Measurements from ENCODE around the gene AP2S1. TPM values are rescaled to one million over a fixed set of nuclear protein-coding genes. Genes with fewer than 3 reads are reported as not detected.

Gene AP2S1
- total RNA-seq, 6 experiments from 2014 or later: 67.2 to 82.6 (median 73.6) TPM

GRCh38 chr19:46791944-46792343 is 58.7 kb downstream of the AP2S1 start:
- ATAC-seq (no peak), DNase-seq (no peak)
- Histone ChIP-seq H3K27ac (no peak overlapping the region), H3K9me3 (no peaks in the 10 kb centered on the region), H3K4me1 (peaks cover 0 to 11% (median 0%) of the 10 kb centered on the region in 4 donors), H3K27me3 (no peaks in the 10 kb centered on the region), H3K4me3 (no peak overlapping the region), H3K36me3 (no peaks in the 10 kb centered on the region)
- 54% methylated on average over 5 of the region's 5 CpGs for WGBS (ENCODE audit: insufficient coverage, low coverage, low lambda C conversion rate, missing lambda C conversion rate)
- intact Hi-C loops (cut with DNase I): no loop called here
- no peak for TF ChIP-seq CTCF (IDR thresholded peaks at IDR 0.05)
- TF ChIP-seq POLR2A (IDR thresholded peaks at IDR 0.05): no peak

GRCh38 chr19:46789371-46789770 is 61.3 kb downstream of the AP2S1 start:
- Histone ChIP-seq H3K27me3 (no peaks in the 10 kb centered on the region), H3K9me3 (no peaks in the 10 kb centered on the region), H3K36me3 (no peaks in the 10 kb centered on the region), H3K4me1 (peaks cover 0 to 14% (median 0%) of the 10 kb centered on the region in 4 donors), H3K27ac (no peak overlapping the region), H3K4me3 (no peak overlapping the region)
- no peak for ATAC-seq
- DNase-seq: no peak
- 77% methylated on average over 7 of the region's 8 CpGs for WGBS (ENCODE audit: insufficient coverage, low coverage, low lambda C conversion rate, missing lambda C conversion rate)
- intact Hi-C loops (cut with DNase I): no loop called here
- TF ChIP-seq CTCF (IDR thresholded peaks at IDR 0.05): no peak
- no peak for TF ChIP-seq POLR2A (IDR thresholded peaks at IDR 0.05)

GRCh38 chr19:46788968-46789338 is 61.7 kb downstream of the AP2S1 start:
- DNase-seq (no peak), ATAC-seq (no peak)
- no peaks in the 10 kb centered on the region for H3K36me3 ChIP-seq
- no peaks in the 10 kb centered on the region for H3K9me3 ChIP-seq
- WGBS (ENCODE audit: insufficient coverage, low coverage, low lambda C conversion rate, missing lambda C conversion rate): 71% methylated on average over 8 of the region's 9 CpGs
- H3K27me3 ChIP-seq: no peaks in the 10 kb centered on the region
- intact Hi-C loops (cut with DNase I): no loop called here
- TF ChIP-seq CTCF (IDR thresholded peaks at IDR 0.05) (no peak), POLR2A (IDR thresholded peaks at IDR 0.05) (no peak)
- H3K27ac ChIP-seq: no peak overlapping the region
- H3K4me1 ChIP-seq: peaks cover 0 to 14% (median 0%) of the 10 kb centered on the region in 4 donors
- no peak overlapping the region for H3K4me3 ChIP-seq

- TF ChIP-seq POLR2A (IDR thresholded peaks at IDR 0.05) (peak; percentile 97), CTCF (IDR thresholded peaks at IDR 0.05) (no peak)
- no peaks in the 10 kb centered on the region for H3K36me3 ChIP-seq
- peak within 1 kb of the TSS; percentile 53 to 54 (median 54) for H3K4me3 ChIP-seq
- peak; percentile 88 to 92 (median 90) for ATAC-seq
- no peaks in the 10 kb centered on the region for H3K9me3 ChIP-seq
- peaks cover 0 to 14% (median 0%) of the 10 kb centered on the region in 4 donors for H3K4me1 ChIP-seq
- peak within 1 kb of the TSS; percentile 62 to 83 (median 71) for H3K27ac ChIP-seq
- WGBS (ENCODE audit: insufficient coverage, low coverage, low lambda C conversion rate, missing lambda C conversion rate): 0% methylated on average over 18 of the region's 46 CpGs
- intact Hi-C loops (cut with DNase I): no loop called here
- H3K27me3 ChIP-seq: no peaks in the 10 kb centered on the region
- peak; percentile 90 to 95 (median 91) for DNase-seq
Observed at GRCh38 chr19:46788262-46788967, 62.2 kb downstream of the AP2S1 start, which contains the start of gene SLC1A5. SLC1A5 (minus strand) TSS chr19:46788594; CDS start chr19:46787965, 629 bp downstream.

Small RNA genes lying within 50 kb of the gene (small RNA-seq; reads per million reads assigned to genes)
- 0 reads per million in 2 experiments for gene AC008622.3
- gene HNRNPMP2: 0 reads per million in 2 experiments

Other genes starting within 250 kb of the AP2S1 start
- 100 to 1,000 TPM in 1 of 6 experiments, 10 to 100 TPM in 5; 83.8 to 119 (median 92.2) TPM for gene CALM3, start 249.5 kb downstream of the AP2S1 start, total RNA-seq
- gene PTGIR, start 225.8 kb downstream of the AP2S1 start, total RNA-seq: 1 to 10 TPM; 2.4 to 4.1 (median 3.0) TPM
- gene GNG8, start 214.6 kb downstream of the AP2S1 start, total RNA-seq: not detected
- gene DACT3, start 189.7 kb downstream of the AP2S1 start, total RNA-seq: 1 to 10 TPM in 3 of 6 experiments, under 1 TPM in 3; 0.46 to 1.6 (median 0.93) TPM
- gene PRKD2, start 133.7 kb downstream of the AP2S1 start, total RNA-seq: 10 to 100 TPM; 15.1 to 20.2 (median 16.9) TPM
- 1 to 10 TPM; 5.8 to 9.5 (median 7.4) TPM for gene FKRP, start 104.8 kb downstream of the AP2S1 start, total RNA-seq
- 10 to 100 TPM; 16.9 to 28.1 (median 23.7) TPM for gene STRN4, start 104.4 kb downstream of the AP2S1 start, total RNA-seq
- 1 to 10 TPM; 1.8 to 8.0 (median 4.4) TPM for gene SLC1A5, start 62.3 kb downstream of the AP2S1 start, total RNA-seq
- 10 to 100 TPM; 33.5 to 54.4 (median 47.8) TPM for gene ARHGAP35, start 10.2 kb upstream of the AP2S1 start, total RNA-seq
- gene NPAS1, start 169.0 kb upstream of the AP2S1 start, total RNA-seq: 1 to 10 TPM in 2 of 6 experiments, not detected in 4; 1.3 to 1.7 TPM
- 10 to 100 TPM; 12.3 to 37.0 (median 17.2) TPM for gene TMEM160, start 197.8 kb upstream of the AP2S1 start, total RNA-seq

Measured in right lobe of liver (tissue), 6 donors.